ENCODE results near the gene C12orf54. TPM values are rescaled to one million over a fixed set of nuclear protein-coding genes. Genes with fewer than 3 reads are reported as not detected.
"Not testable (repeated sequence)": the region's sequence is repeated elsewhere in the genome, so short reads cannot be mapped to it uniquely, and the experiment has no call there.

The C12orf54 gene
- total and polyA plus RNA-seq, 2 of the 8 experiments (the other 6 are each of a cell fraction or from before 2014, with no cell fraction given), result not detected

DNA sequence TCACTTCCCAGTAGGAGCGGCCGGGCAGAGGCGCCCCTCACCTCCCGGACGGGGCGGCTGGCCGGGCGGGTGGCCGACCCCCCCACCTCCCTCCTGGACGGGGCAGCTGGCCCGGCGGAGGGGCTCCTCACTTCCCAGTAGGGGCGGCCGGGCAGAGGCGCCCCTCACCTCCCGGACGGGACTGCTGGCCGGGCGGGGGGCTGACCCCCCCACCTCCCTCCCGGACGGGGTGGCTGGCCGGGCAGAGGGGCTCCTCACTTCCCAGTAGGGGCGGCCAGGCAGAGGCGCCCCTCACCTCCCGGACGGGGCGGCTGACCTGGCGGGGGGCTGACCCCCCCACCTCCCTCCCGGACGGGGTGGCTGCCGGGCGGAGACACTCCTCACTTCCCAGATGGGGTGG lies 18.0 kb downstream of the C12orf54 start:
- not testable (repeated sequence) for H2BK120ac ChIP-seq (replicated peaks; ENCODE audit: low read depth, low read length); FAIRE-seq
- WGBS, 2 experiments (ENCODE audit: extremely low coverage in 1 of 2, insufficient coverage in 1 of 2, insufficient read length in 1 of 2, insufficient replicate concordance in 2 of 2, low coverage in 1 of 2, low lambda C conversion rate in 2 of 2, missing lambda C conversion rate in 1 of 2), result no CpG with 5 or more reads among the region's 32 CpGs

GRCh38 chr12:48506836-48507235 lies 24.5 kb downstream of the C12orf54 start:
- DNase-seq (ENCODE audit: low read depth in 1 of 2, low spot score in 2 of 2); H4K91ac ChIP-seq (replicated peaks; ENCODE audit: insufficient read length, low read length); H3K79me2 ChIP-seq (ENCODE audit: control insufficient read depth in 1 of 2, insufficient read depth in 2 of 2, low read length in 2 of 2); H2BK15ac ChIP-seq (ENCODE audit: low read length); H2AK5ac ChIP-seq (ENCODE audit: low read depth, low read length); FAIRE-seq; H2AFZ ChIP-seq (ENCODE audit: low read length); H3K23ac ChIP-seq (ENCODE audit: insufficient read length); H2BK20ac ChIP-seq (ENCODE audit: low read length); H3K36me3 ChIP-seq (ENCODE audit: control insufficient read depth in 2 of 4, insufficient read depth in 4 of 4, low read length in 3 of 4); H3K18ac ChIP-seq (ENCODE audit: extremely low read depth, low read length); H2BK5ac ChIP-seq (ENCODE audit: low read depth, low read length); H3K4me3 ChIP-seq (ENCODE audit: extremely low read depth in 1 of 4, insufficient read depth in 2 of 4, low read depth in 3 of 4, low read length in 4 of 4); H3K9ac ChIP-seq (replicated peaks in 1 of 4; ENCODE audit: extremely low read depth in 1 of 4, low read depth in 3 of 4, low read length in 3 of 4); H2BK120ac ChIP-seq (replicated peaks; ENCODE audit: low read depth, low read length); H4K8ac ChIP-seq (ENCODE audit: extremely low read depth, insufficient read depth, low read length); H3K27ac ChIP-seq (ENCODE audit: low read depth, low read length); POLR2A ChIA-PET (ENCODE audit: partially characterized antibody); H3K79me1 ChIP-seq (ENCODE audit: low read depth, low read length); H4K20me1 ChIP-seq (replicated peaks in 1 of 2; ENCODE audit: control insufficient read depth in 1 of 2, insufficient read depth in 2 of 2, low read length in 2 of 2); CTCF ChIA-PET (ENCODE audit: partially characterized antibody); H4K5ac ChIP-seq (ENCODE audit: insufficient read length, low read depth, low read length); H3K56ac ChIP-seq (replicated peaks; ENCODE audit: insufficient read length, low read depth, low read length); H3K14ac ChIP-seq (ENCODE audit: insufficient read length); H3K4ac ChIP-seq (replicated peaks; ENCODE audit: insufficient read length, low read depth, low read length); H3K4me2 ChIP-seq (ENCODE audit: insufficient read depth in 1 of 2, low read depth in 2 of 2, low read length in 2 of 2); H3K27me3 ChIP-seq (replicated peaks in 1 of 4; ENCODE audit: control insufficient read depth in 3 of 4, extremely low read depth in 1 of 4, insufficient read depth in 3 of 4, low read length in 3 of 4); H3K4me1 ChIP-seq (replicated peaks in 1 of 4; ENCODE audit: control insufficient read depth in 3 of 4, insufficient read depth in 4 of 4, low read length in 3 of 4); H3K23me2 ChIP-seq (ENCODE audit: low read depth, low read length); H2BK12ac ChIP-seq (ENCODE audit: low read depth, low read length): not testable (repeated sequence)
- peaks cover 25 to 27% of the 10 kb centered on the region in 2 experiments for H3K9me3 ChIP-seq (ENCODE audit: insufficient read depth in 2 of 2, low read depth in 1 of 2, low read length in 1 of 2)
- 88% methylated on average over 2 of the region's 2 CpGs; no CpG with 5 or more reads in 1 of the 2 experiments for WGBS, 2 experiments (ENCODE audit: extremely low coverage in 1 of 2, insufficient coverage in 1 of 2, insufficient read length in 1 of 2, insufficient replicate concordance in 2 of 2, low coverage in 1 of 2, low lambda C conversion rate in 2 of 2, missing lambda C conversion rate in 1 of 2)

More for the DNA sequence above, 18.0 kb downstream of the C12orf54 start:
- H3K36me3 ChIP-seq (ENCODE audit: control insufficient read depth in 2 of 4, insufficient read depth in 4 of 4, low read length in 3 of 4); H3K4ac ChIP-seq (replicated peaks; ENCODE audit: insufficient read length, low read depth, low read length); H3K79me1 ChIP-seq (ENCODE audit: low read depth, low read length); H3K23me2 ChIP-seq (ENCODE audit: low read depth, low read length); H2AFZ ChIP-seq (ENCODE audit: low read length); H2AK5ac ChIP-seq (ENCODE audit: low read depth, low read length); H4K91ac ChIP-seq (replicated peaks; ENCODE audit: insufficient read length, low read length); H3K56ac ChIP-seq (replicated peaks; ENCODE audit: insufficient read length, low read depth, low read length); H3K79me2 ChIP-seq (ENCODE audit: control insufficient read depth in 1 of 2, insufficient read depth in 2 of 2, low read length in 2 of 2); H2BK15ac ChIP-seq (ENCODE audit: low read length); H3K4me3 ChIP-seq (ENCODE audit: extremely low read depth in 1 of 4, insufficient read depth in 2 of 4, low read depth in 3 of 4, low read length in 4 of 4); H2BK5ac ChIP-seq (ENCODE audit: low read depth, low read length); H3K23ac ChIP-seq (ENCODE audit: insufficient read length); H4K5ac ChIP-seq (ENCODE audit: insufficient read length, low read depth, low read length); H3K4me2 ChIP-seq (ENCODE audit: insufficient read depth in 1 of 2, low read depth in 2 of 2, low read length in 2 of 2); CTCF ChIA-PET (ENCODE audit: partially characterized antibody); H3K18ac ChIP-seq (ENCODE audit: extremely low read depth, low read length); H3K27ac ChIP-seq (ENCODE audit: low read depth, low read length); H3K9ac ChIP-seq (replicated peaks in 1 of 4; ENCODE audit: extremely low read depth in 1 of 4, low read depth in 3 of 4, low read length in 3 of 4); H2BK12ac ChIP-seq (ENCODE audit: low read depth, low read length); DNase-seq (ENCODE audit: low read depth in 1 of 2, low spot score in 2 of 2); H2BK20ac ChIP-seq (ENCODE audit: low read length); H3K27me3 ChIP-seq (replicated peaks in 1 of 4; ENCODE audit: control insufficient read depth in 3 of 4, extremely low read depth in 1 of 4, insufficient read depth in 3 of 4, low read length in 3 of 4); H4K8ac ChIP-seq (ENCODE audit: extremely low read depth, insufficient read depth, low read length); POLR2A ChIA-PET (ENCODE audit: partially characterized antibody); H3K14ac ChIP-seq (ENCODE audit: insufficient read length); H4K20me1 ChIP-seq (replicated peaks in 1 of 2; ENCODE audit: control insufficient read depth in 1 of 2, insufficient read depth in 2 of 2, low read length in 2 of 2); H3K4me1 ChIP-seq (replicated peaks in 1 of 4; ENCODE audit: control insufficient read depth in 3 of 4, insufficient read depth in 4 of 4, low read length in 3 of 4): not testable (repeated sequence)
- peaks cover 13 to 24% of the 10 kb centered on the region in 2 experiments for H3K9me3 ChIP-seq (ENCODE audit: insufficient read depth in 2 of 2, low read depth in 1 of 2, low read length in 1 of 2)
